Thoracic aorta (tissue), 2 donors: Measurements from ENCODE around the gene PTGIR. TPM values are rescaled to one million over a fixed set of nuclear protein-coding genes. Genes with fewer than 3 reads are reported as not detected.

ENCODE experiments used
- ATAC-seq: fragments of 150-250 bp; one replicate; pipeline ENCODE4 v1.8.0; 2017; ENCODE audit warnings: low read depth; ENCODE audit not compliant: insufficient number of reproducible peaks, low FRiP score
- DNase-seq: peaks from one replicate; pipeline ENCODE4 v3.0.0-alpha.2; 2020; ENCODE audit warnings: low spot score
- H3K27ac ChIP-seq, 2 donors: fragments of 200-600 bp; sonication (generic); 1 replicate in 1 of 2; 2 replicates in 1 of 2; pipeline ENCODE4 v1.5.1; 2016; ENCODE audit warnings: mild to moderate bottlenecking in 2 of 2, moderate library complexity in 2 of 2
- H3K27me3 ChIP-seq: fragments of 200-600 bp; sonication (generic); replicated peaks from 2 replicates; pipeline ENCODE4 v1.6.0; 2016; ENCODE audit warnings: mild to moderate bottlenecking; ENCODE audit not compliant: insufficient read depth
- H3K36me3 ChIP-seq: fragments of 200-600 bp; sonication (generic); one replicate; pipeline ENCODE4 v1.5.1; 2016
- H3K4me1 ChIP-seq, 2 donors: fragments of 200-600 bp; sonication (generic); 1 replicate in 1 of 2; 2 replicates in 1 of 2; pipeline versions ENCODE4 v1.5.1 to v1.6.0; 2016; ENCODE audit warnings: low read depth in 2 of 2, mild to moderate bottlenecking in 1 of 2; ENCODE audit not compliant: control insufficient read depth in 1 of 2
- H3K4me3 ChIP-seq: fragments of 200-600 bp; sonication (generic); 2 replicates; pipeline ENCODE4 v1.5.1; 2016; ENCODE audit warnings: mild to moderate bottlenecking
- H3K9me3 ChIP-seq: fragments of 200-600 bp; sonication (generic); 2 replicates; pipeline ENCODE4 v1.5.1; 2016
- CTCF ChIP-seq: fragments of 200-600 bp; sonication (generic); IDR thresholded peaks from one replicate; pipeline ENCODE4 v1.5.1; 2019; ENCODE audit warnings: antibody characterized with exemption
- total RNA-seq, 2 donors: library from RNA; depleted of rRNA; stranded (reverse); fragments of >200 nt; gene quantifications; one replicate each; pipeline versions ENCODE4 v1.1.0 to v1.2.3, GENCODE V29; 2016

PTGIR gene
- total RNA-seq, 2 donors from 2014 or later, result 106 to 207 TPM

- peak overlapping the region; percentile 75 for H3K4me3 ChIP-seq
- ATAC-seq (peak; percentile 33), DNase-seq (no peak)
- no peak for TF ChIP-seq CTCF
- peaks cover 51 to 83% of the 10 kb centered on the region in 2 donors for H3K4me1 ChIP-seq
- no peaks in the 10 kb centered on the region for H3K36me3 ChIP-seq
- H3K9me3 ChIP-seq, result no peaks in the 10 kb centered on the region
- H3K27me3 ChIP-seq, result no peaks in the 10 kb centered on the region
- peak overlapping the region; percentile 96 to 100 for H3K27ac ChIP-seq
These were observed 4.2 kb downstream of the PTGIR start for GRCh38 chr19:46620716-46621115.

GRCh38 chr19:46620267-46620666 lies 4.6 kb downstream of the PTGIR start:
- H3K9me3 ChIP-seq, result no peaks in the 10 kb centered on the region
- peak overlapping the region; percentile 75 for H3K4me3 ChIP-seq
- ATAC-seq (no peak), DNase-seq (no peak)
- H3K27ac ChIP-seq, result peak overlapping the region; percentile 96 to 100
- TF ChIP-seq CTCF, result no peak
- H3K27me3 ChIP-seq, result no peaks in the 10 kb centered on the region
- no peaks in the 10 kb centered on the region for H3K36me3 ChIP-seq
- peaks cover 47 to 79% of the 10 kb centered on the region in 2 donors for H3K4me1 ChIP-seq

- peaks cover 39 to 73% of the 10 kb centered on the region in 2 donors for H3K4me1 ChIP-seq
- no peaks in the 10 kb centered on the region for H3K36me3 ChIP-seq
- H3K27ac ChIP-seq, result peak overlapping the region; percentile 96 to 100
- H3K27me3 ChIP-seq, result no peaks in the 10 kb centered on the region
- no peak for TF ChIP-seq CTCF
- no peaks in the 10 kb centered on the region for H3K9me3 ChIP-seq
- H3K4me3 ChIP-seq, result no peak overlapping the region
- DNase-seq, result no peak
- ATAC-seq, result no peak
These were observed 6.1 kb downstream of the PTGIR start for GRCh38 chr19:46618670-46619231.

- no peaks in the 10 kb centered on the region for H3K36me3 ChIP-seq
- no peak overlapping the region for H3K4me3 ChIP-seq
- DNase-seq, result no peak
- H3K9me3 ChIP-seq, result no peaks in the 10 kb centered on the region
- H3K27me3 ChIP-seq, result no peaks in the 10 kb centered on the region
- ATAC-seq, result no peak
- H3K4me1 ChIP-seq, result peaks cover 33 to 67% of the 10 kb centered on the region in 2 donors
- H3K27ac ChIP-seq, result peak overlapping the region in 1 of 2 donors; percentile 16
- TF ChIP-seq CTCF, result no peak
These were observed 7.3 kb downstream of the PTGIR start for GRCh38 chr19:46617601-46618000.

GRCh38 chr19:46616631-46617322 lies 8.1 kb downstream of the PTGIR start:
- Histone ChIP-seq H3K4me3 (no peak overlapping the region), H3K36me3 (no peaks in the 10 kb centered on the region), H3K27ac (peak overlapping the region; percentile 15 to 16), H3K9me3 (no peaks in the 10 kb centered on the region), H3K4me1 (peaks cover 33 to 66% of the 10 kb centered on the region in 2 donors), H3K27me3 (no peaks in the 10 kb centered on the region)
- peak; percentile 24 for TF ChIP-seq CTCF
- ATAC-seq, result no peak
- DNase-seq, result no peak
